ENCODE results near the gene TEX26.

Gene TEX26

GRCh38 chr13:31014456-31014855, 82.0 kb downstream of the TEX26 start:
- DNase-seq = no peak

- DNase-seq = no peak
Measured at GRCh38 chr13:31015199-31015598, 82.7 kb downstream of the TEX26 start.

GRCh38 chr13:31016342-31017325, 84.2 kb downstream of the TEX26 start:
- DNase-seq = no peak

- no peak for DNase-seq
Measured at GRCh38 chr13:31018511-31018910, 86.1 kb downstream of the TEX26 start.

- peak; percentile 55 for DNase-seq
Measured at GRCh38 chr13:31020996-31021395, 88.5 kb downstream of the TEX26 start.

- no peak for DNase-seq
Measured at GRCh38 chr13:31022288-31022895, 89.9 kb downstream of the TEX26 start.

- peak; percentile 75 for DNase-seq
Measured at GRCh38 chr13:31022928-31023530, 90.6 kb downstream of the TEX26 start.

All from fibroblast of skin of scalp (primary cell).